ENCODE measurements around the gene SLF2. TPM values are rescaled to one million over a fixed set of nuclear protein-coding genes. Genes with fewer than 3 reads are reported as not detected.

The SLF2 gene
- total and polyA plus RNA-seq, 2 of the 13 experiments (the other 11 are each of a cell fraction or from before 2014, with no cell fraction given): 12.2 to 48.1 TPM

DNA sequence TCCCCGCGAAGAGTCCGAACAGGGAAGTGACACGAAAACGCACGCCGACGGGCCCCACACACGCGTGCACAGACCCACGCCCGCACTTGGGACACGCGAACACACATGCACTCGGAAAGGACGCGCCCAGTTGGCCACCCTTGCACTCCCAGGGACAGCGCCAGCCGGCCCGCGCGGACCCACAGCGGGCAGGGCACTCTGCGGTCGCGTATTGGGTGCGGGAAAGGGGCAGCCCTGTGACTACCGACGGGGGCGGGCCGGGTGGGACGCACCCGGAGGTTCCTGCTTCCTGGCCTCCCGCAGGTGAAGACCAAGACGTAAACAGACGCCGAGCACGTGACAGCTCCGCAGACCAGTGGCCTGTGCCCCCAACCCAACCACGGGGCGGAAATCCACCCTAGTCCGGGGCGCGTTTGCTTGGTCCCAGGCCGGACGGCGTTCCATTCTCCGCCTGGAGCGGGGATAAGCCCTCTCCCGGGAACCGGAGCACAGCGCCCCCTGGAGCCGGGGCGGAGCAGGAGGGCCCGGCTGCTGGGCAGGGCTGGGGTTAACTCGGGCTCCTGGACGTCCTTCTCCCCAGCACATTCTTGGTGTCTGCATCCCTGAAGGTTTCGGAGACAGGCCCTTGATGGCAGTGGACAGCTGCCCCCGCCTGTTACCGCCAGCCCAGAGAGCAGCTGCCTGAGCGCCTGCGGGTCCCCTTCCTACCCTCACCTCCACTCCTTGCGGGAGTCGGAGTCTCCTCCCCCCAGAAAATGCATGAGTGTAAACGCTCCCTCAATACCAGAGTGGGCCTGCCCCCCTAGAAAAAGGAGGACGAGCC, 84.8 kb downstream of the SLF2 start (continued):
- TF ChIP-seq SMARCE1 (IDR thresholded peaks at IDR 0.05; ENCODE audit: borderline replicate concordance): no peak
- TF ChIP-seq MED1 (CRISPR knock-in tag; IDR thresholded peaks at IDR 0.05): peak; percentile 68; the same call in 1 of the 2 replicates
- TF ChIP-seq ZNF615 (CRISPR knock-in tag; IDR thresholded peaks at IDR 0.05; ENCODE audit: borderline replicate concordance): 0 out of 2 replicates have a peak, but pooled peaks have one; percentile 48
- no peak for TF ChIP-seq ZNF713 (CRISPR knock-in tag; IDR thresholded peaks at IDR 0.05)
- TF ChIP-seq, protein P1, sequence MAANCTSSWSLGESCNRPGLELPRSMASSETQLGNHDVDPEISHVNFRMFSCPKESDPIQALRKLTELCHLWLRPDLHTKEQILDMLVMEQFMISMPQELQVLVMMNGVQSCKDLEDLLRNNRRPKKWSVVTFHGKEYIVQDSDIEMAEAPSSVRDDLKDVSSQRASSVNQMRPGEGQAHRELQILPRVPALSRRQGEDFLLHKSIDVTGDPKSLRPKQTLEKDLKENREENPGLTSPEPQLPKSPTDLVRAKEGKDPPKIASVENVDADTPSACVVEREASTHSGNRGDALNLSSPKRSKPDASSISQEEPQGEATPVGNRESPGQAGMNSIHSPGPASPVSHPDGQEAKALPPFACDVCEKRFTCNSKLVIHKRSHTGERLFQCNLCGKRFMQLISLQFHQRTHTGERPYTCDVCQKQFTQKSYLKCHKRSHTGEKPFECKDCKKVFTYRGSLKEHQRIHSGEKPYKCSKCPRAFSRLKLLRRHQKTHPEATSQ (CRISPR knock-in tag; IDR thresholded peaks at IDR 0.05; ENCODE audit: borderline replicate concordance): no peak
- TF ChIP-seq NFATC3 (CRISPR knock-in tag; IDR thresholded peaks at IDR 0.05): 0 out of 2 replicates have a peak, but pooled peaks have one; percentile 78
- TF ChIP-seq, protein P2, sequence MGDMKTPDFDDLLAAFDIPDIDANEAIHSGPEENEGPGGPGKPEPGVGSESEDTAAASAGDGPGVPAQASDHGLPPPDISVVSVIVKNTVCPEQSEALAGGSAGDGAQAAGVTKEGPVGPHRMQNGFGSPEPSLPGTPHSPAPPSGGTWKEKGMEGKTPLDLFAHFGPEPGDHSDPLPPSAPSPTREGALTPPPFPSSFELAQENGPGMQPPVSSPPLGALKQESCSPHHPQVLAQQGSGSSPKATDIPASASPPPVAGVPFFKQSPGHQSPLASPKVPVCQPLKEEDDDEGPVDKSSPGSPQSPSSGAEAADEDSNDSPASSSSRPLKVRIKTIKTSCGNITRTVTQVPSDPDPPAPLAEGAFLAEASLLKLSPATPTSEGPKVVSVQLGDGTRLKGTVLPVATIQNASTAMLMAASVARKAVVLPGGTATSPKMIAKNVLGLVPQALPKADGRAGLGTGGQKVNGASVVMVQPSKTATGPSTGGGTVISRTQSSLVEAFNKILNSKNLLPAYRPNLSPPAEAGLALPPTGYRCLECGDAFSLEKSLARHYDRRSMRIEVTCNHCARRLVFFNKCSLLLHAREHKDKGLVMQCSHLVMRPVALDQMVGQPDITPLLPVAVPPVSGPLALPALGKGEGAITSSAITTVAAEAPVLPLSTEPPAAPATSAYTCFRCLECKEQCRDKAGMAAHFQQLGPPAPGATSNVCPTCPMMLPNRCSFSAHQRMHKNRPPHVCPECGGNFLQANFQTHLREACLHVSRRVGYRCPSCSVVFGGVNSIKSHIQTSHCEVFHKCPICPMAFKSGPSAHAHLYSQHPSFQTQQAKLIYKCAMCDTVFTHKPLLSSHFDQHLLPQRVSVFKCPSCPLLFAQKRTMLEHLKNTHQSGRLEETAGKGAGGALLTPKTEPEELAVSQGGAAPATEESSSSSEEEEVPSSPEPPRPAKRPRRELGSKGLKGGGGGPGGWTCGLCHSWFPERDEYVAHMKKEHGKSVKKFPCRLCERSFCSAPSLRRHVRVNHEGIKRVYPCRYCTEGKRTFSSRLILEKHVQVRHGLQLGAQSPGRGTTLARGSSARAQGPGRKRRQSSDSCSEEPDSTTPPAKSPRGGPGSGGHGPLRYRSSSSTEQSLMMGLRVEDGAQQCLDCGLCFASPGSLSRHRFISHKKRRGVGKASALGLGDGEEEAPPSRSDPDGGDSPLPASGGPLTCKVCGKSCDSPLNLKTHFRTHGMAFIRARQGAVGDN (CRISPR knock-in tag; IDR thresholded peaks at IDR 0.05): peak; percentile 70
- 0 out of 2 replicates have a peak, but pooled peaks have one; percentile 10 for TF ChIP-seq ZNF816 (CRISPR knock-in tag; IDR thresholded peaks at IDR 0.05; ENCODE audit: borderline replicate concordance)
- peak; percentile 33; the same call in 1 of the 3 replicates for TF ChIP-seq MXI1 (IDR thresholded peaks at IDR 0.05; ENCODE audit: borderline replicate concordance, low read depth, low read length)
- TF ChIP-seq, protein P3, sequence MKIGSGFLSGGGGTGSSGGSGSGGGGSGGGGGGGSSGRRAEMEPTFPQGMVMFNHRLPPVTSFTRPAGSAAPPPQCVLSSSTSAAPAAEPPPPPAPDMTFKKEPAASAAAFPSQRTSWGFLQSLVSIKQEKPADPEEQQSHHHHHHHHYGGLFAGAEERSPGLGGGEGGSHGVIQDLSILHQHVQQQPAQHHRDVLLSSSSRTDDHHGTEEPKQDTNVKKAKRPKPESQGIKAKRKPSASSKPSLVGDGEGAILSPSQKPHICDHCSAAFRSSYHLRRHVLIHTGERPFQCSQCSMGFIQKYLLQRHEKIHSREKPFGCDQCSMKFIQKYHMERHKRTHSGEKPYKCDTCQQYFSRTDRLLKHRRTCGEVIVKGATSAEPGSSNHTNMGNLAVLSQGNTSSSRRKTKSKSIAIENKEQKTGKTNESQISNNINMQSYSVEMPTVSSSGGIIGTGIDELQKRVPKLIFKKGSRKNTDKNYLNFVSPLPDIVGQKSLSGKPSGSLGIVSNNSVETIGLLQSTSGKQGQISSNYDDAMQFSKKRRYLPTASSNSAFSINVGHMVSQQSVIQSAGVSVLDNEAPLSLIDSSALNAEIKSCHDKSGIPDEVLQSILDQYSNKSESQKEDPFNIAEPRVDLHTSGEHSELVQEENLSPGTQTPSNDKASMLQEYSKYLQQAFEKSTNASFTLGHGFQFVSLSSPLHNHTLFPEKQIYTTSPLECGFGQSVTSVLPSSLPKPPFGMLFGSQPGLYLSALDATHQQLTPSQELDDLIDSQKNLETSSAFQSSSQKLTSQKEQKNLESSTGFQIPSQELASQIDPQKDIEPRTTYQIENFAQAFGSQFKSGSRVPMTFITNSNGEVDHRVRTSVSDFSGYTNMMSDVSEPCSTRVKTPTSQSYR (CRISPR knock-in tag; IDR thresholded peaks at IDR 0.05; ENCODE audit: borderline replicate concordance): no peak
- TF ChIP-seq, protein P4, sequence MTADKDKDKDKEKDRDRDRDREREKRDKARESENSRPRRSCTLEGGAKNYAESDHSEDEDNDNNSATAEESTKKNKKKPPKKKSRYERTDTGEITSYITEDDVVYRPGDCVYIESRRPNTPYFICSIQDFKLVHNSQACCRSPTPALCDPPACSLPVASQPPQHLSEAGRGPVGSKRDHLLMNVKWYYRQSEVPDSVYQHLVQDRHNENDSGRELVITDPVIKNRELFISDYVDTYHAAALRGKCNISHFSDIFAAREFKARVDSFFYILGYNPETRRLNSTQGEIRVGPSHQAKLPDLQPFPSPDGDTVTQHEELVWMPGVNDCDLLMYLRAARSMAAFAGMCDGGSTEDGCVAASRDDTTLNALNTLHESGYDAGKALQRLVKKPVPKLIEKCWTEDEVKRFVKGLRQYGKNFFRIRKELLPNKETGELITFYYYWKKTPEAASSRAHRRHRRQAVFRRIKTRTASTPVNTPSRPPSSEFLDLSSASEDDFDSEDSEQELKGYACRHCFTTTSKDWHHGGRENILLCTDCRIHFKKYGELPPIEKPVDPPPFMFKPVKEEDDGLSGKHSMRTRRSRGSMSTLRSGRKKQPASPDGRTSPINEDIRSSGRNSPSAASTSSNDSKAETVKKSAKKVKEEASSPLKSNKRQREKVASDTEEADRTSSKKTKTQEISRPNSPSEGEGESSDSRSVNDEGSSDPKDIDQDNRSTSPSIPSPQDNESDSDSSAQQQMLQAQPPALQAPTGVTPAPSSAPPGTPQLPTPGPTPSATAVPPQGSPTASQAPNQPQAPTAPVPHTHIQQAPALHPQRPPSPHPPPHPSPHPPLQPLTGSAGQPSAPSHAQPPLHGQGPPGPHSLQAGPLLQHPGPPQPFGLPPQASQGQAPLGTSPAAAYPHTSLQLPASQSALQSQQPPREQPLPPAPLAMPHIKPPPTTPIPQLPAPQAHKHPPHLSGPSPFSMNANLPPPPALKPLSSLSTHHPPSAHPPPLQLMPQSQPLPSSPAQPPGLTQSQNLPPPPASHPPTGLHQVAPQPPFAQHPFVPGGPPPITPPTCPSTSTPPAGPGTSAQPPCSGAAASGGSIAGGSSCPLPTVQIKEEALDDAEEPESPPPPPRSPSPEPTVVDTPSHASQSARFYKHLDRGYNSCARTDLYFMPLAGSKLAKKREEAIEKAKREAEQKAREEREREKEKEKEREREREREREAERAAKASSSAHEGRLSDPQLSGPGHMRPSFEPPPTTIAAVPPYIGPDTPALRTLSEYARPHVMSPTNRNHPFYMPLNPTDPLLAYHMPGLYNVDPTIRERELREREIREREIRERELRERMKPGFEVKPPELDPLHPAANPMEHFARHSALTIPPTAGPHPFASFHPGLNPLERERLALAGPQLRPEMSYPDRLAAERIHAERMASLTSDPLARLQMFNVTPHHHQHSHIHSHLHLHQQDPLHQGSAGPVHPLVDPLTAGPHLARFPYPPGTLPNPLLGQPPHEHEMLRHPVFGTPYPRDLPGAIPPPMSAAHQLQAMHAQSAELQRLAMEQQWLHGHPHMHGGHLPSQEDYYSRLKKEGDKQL (CRISPR knock-in tag; IDR thresholded peaks at IDR 0.05; ENCODE audit: low read depth): 0 out of 2 replicates have a peak, but pooled peaks have one; percentile 28
- TF ChIP-seq ZSCAN20 (CRISPR knock-in tag; IDR thresholded peaks at IDR 0.05; ENCODE audit: borderline replicate concordance): no peak
- TF ChIP-seq ZNF350 (CRISPR knock-in tag; IDR thresholded peaks at IDR 0.05; ENCODE audit: borderline replicate concordance, low read depth): peak; percentile 58; the same call in 1 of the 2 replicates

Data from HepG2 (cell line).